NCI-H1417 (cell line): ENCODE measurements around the gene ARFGAP2.

Source experiments
- DNase-seq, 3 experiments: peaks; one replicate each; lab custom pipeline; 2025; lab: John Stamatoyannopoulos, UW

ARFGAP2 gene

DNA sequence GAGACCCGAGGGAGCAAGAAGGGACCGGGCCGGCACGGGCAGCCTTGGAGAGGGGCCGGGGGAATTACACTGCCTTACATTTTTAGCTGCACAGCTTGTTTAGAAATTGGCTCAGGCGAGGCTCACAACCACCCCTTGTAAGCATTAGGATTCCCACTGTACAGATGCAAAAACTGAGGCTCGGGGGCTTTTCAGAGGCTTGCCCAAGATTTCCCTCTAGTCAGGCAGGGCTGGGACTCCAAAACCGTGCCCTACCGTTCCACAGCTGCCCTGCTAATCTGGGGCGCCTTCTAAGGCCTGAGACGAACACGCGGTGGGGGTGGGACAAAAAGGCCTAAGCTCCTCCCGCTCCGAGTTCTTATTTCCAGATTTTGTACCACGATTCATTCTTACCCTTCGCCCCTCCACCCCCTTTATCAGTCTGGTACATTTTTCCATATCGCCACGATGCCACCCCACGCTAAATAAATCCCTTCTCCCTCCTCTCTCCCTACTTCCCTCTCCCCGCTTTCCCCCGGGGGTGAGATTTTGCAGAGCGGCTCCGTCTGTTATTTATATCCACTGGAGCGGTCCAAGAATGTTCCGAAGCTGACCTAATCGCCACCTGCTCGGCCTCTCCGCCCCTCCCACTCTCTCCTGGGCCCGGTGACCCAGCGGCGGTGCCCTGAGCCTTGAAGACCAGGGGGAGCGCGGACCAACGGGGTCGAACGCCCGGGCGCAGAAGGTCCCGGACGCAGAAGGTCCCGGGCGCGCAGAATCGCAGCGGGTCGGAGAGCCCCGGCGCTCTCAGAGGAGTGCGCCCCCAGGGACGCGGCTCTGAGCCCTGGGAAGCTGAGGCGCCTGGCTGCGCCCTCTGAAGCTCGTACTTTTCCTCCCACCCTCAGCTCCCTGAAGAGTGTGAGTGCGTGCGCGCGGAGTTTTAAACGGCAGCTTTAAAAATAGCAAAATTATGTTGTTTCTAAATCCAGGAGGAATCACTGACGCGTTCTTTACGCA lies 10.3 kb upstream of the ARFGAP2 start:
- no peak for DNase-seq

DNA sequence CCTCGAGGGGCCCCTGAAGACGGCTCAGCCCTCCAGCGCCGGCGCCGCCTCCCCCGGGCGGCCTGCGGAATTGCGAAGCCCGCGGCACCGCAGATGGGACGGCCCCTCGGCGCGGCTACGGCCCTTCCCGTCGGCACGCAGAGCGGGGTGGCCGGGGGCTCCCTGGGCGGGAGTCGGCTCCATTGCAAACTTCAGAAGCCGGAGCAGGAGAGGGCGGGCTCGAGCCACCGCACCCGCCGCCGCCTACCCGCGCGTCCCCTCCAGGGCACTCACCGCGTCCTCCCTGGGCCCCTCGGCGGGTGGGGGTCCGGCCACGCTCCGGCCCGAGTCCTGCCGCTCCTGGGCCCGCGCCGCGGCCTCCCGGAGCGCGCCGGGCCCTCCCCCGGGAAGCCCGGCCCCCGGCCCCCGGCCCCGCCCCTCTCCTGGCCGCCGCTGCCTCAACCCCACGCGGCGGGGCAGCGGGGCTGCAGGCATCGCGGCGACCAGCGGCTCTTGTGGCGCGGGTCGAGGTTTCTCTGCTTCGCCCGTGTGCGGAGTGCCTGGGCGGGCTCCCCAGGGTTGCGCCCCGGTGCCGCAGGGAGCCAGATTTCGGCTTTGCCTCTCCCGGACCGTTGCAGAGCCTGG lies 9.5 kb upstream of the ARFGAP2 start, which contains the start of gene PACSIN3:
PACSIN3 (minus strand) TSS at position 359 of the 624 bp plus-strand sequence. CDS start 3,707 bp downstream, outside the sequence.
- peak; percentile 26 to 46 (median 45) for DNase-seq

DNA sequence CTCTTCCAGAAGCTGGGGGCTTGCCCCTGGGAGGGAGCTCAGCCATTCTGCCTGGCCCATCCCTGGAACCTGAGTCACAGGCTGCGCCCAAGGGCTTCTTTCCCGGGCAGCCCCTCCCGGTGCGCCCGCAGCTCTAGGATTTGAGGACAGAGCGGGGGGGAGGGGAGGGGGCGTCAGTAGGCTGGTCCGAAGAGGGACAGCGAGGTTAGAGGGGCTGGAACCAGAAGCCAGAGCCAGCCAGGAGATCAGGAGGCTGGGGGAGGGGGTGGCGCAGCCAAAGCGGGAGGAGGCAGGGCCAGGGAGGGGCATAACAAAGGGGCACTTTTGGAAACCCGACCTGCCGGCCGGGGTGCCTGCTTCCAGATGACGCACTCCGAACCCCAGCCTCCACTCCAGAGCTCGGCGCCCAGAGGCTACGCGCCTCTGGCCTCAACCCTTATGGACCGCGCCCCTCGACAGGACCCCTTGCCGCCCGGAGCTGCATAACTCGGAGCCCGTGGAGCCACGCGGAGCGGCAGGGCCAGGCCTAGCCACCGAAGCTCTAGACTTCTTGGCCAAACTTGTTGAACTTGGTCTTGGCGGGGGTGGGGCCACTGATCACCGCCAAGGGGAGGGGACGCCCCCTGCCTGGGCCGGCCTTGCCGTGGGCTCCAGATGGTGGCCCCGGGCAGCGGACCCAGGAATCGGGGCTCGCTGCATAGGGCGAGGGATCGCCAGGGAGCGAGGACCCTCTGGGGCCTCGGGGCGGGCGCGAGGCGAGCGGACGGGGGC lies 8.8 kb upstream of the ARFGAP2 start:
- peak in 2 of 3 experiments; percentile 35 to 40 for DNase-seq

DNA sequence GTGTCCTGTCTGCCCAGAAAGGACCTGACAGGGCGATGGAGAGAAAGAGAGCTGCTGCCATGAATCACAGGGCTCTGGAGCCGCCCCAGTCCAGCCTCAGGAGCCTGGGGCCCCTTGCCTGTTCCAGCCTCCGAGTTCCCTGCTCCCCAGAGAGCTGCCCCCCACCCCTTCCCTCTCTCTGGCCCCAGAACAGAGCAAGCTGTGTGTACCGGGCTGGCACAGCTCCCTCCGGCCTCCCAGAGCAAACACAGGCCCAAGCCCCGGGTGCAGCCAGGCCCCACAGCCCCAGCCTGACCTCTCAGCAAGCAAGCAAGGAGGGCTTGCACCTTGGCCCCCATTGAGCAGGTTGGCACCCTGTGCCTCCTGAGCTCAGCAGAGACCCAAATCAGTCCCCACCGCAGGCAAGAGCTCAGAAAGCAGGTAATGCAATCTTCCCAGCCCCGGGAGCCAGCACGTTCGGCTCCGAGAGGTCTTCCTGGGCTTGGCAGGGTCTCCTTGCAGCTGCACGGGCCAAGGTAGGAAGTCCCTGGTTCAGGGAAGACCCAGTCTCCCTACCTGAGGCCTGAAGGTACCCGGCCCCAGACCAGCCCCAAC lies 8.1 kb upstream of the ARFGAP2 start:
- DNase-seq: no peak

DNA sequence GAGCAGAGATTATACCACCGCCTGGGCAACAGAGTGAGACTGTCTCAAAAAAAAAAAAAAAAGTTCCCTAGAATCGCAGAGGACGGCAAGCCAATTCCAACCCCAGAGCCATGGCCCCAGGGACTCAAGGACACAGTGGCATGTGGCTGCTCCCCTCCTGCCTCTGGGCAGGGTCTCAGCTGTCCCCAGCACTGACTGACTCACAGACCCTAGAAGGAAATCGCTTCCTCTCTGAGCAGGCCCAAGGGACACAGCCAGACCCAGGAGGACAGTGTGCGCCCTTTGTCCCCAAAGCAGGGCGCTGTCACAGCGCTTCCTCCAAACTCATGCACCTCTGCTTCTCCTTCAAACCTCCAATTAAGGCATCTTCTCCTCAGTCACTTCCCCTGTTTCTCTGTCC lies 7.3 kb upstream of the ARFGAP2 start:
- DNase-seq: no peak

DNA sequence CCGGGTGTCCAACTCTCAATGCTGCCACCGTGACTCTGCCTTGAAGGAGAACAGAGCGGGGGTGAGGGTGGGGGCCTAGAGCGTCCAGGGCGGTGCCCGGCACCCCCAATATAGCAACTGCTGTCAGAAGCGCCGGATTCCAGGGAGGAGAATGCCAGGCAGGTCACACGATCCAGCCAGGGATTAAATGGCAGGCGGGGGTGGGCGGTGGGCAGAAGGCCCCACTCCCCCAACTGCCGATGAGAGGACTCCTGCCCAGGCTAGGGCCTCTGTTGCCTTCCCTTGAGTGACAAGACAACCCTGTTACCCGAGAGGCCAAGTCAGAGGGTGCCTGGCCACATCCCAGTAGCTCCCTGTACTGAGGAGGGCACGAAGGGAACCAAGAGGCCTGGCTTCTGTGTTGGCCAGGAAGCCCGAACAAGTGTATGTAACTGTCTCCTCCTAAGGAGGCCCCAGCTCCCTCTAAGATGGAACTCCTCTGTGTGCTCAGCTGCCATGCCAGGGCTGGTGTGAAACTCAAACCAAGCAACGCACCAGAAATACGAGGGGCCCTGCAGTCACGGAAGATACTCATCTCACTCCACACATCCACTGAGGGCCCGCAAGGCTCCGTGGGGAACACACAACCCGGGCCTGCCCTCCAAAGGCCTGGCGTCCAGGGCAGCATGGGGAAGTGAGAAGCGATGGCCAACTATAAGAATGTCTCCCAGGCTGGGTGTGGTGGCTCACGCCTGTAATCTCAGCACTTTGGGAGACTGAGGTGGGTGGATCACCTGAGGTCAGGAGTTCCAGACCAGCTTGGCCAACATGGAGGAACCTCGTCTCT lies 6.6 kb upstream of the ARFGAP2 start:
- DNase-seq: no peak

DNA sequence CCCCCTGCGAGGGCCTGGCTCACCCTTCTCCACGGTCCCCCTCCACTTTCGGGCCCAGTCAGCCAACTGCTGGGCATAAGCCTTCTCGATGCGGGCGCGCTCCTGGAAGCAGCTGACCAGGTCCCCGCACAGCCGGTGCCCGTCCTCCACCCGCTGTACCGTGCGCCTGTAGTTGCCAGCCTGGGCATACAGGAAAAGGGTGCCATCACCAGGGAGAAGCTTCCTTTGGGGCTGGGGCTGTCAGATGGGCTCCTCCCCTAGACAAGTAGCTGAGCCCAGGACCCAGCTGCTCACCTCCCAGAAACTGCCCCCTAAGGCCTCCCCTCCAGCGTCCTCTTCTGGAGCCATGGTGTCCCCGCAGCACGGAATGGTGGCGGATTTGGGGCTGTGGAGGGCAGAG lies 5.7 kb upstream of the ARFGAP2 start:
- DNase-seq: no peak

DNA sequence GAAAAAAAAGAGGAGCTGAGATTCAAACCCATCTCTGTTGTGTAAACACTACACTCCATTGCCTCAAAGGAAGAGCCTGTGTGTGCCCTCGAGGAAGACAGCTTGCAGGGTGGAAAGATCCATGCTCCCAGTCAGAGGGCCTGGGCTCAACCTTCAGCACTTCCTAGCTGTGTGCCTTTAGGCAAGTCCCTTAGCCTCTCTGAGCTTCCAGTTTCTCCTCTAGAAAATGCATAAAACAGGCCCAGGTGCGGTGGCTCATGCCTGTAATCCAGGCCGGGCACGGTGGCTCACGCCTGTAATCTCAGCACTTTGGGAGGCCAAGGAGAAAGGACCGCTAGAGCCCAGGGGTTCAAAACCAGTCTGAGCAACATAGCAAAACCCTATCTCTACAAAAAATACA lies 4.6 kb upstream of the ARFGAP2 start:
- DNase-seq: no peak

DNA sequence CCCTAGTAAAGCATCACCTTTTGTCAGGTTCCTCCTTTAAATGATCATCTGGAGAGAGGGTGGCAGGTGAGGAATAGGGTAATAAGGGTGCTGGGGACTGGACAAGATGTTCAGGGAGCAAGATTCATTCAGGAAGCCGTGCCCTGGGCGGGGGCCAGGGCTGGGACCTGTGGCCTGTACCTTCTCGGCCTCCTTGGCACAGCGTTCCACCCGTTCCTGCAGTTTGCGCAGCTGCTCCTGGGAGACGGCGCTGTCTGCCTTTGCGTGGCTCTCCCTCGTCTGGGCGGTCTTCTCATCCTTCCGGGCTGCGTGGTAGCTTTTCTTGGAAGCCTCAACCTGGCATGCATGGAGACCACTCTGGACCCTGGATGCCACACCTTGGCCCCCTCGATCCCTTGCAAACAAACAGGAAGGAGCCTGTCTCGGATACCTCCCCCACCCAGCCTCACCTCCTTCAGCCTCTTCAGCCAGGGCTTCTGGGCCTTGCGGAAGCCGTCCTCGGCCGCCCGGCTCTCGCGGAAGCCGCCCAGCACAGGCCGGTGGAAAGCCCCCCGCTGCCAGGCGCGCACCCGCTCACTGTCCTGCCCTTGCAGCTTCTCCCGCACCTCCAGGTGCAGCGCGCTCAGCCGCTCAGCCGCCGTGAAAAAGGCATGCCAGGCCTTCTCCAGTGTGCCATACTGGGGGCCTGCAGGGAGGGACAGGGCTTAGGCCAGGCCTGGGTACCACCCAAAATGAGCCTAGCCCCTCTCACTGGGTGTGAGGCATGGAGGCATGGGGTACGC lies 3.5 kb upstream of the ARFGAP2 start:
- DNase-seq: no peak

DNA sequence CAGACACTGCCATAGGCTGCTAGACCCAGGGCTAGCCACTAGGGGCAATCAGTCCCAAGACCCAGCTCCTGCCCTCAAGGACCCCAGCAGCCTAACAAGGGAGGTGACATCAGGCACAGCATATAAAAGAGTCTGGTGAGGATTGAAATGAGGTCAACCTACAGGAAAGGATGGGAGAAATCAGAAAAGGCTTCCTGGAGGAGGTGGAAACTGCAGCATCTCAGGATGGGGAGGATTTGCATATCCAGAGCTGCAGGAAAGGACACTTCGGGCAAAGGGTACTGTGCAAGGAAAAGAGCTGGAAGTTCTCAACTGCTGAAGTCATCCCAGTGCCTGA lies 2.9 kb upstream of the ARFGAP2 start:
- peak; percentile 13 to 46 (median 21) for DNase-seq

DNA sequence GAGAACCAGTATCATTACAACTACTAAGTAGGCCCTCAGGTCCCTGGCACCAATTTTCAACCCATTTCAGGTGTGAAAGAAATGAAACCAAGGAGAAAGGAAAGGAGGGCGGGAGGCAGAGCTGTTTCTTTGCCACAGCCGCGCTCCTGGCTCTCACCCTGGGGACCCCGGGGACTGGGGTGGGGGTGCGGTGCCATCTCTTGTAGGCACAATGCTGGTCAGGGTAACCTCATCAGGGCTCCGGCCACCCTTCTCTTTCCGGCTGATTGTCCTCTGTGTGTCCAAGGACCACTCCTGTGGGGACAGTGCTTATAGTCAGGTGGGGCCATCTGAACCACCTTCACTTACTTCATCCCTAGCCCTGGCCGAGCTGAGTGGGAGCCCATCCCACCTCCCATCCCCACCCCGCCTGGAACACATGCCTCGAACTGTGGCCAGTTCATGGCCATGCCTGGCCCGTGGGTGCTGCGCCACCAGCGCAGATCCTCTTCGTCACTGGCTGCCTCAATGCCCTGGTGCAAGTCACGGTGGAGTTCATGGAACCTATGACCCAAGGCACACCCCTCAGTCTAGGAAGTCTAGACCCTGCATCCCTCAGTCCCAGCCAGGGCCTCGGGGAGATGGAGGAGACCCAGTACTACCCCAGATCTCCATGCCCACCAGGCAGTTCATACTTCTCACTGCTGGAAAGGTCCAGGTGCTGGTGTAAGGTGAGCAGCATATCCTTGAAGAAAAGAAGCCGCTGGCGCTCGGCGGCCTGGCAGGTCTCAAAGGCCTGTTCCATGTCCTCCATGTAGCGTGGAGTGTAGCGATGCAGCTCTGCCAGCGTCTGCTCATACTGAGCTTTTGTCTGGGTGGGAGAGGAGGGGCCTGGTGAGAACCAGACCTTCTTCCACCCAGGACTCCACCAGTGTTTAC lies 2.3 kb upstream of the ARFGAP2 start:
- no peak for DNase-seq

DNA sequence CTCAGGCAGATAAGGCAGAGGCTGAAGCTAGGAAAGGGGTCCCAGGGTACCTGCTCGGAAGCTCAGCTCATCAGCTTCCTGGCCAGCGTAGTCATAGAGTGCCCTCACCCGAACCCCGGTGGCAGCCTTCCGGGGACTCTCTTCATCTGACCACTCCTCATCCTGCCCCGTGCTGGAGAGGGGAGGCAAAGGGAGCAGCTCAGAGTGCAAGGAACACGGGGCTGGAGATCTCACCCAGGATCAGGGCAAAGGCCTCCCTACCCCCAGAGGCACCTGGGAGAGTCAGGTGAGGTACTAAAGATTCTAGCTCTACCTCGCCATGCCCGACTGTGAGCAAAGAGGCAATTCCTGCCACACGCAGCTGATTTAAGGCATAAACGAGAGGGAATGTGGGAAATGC lies 1.6 kb upstream of the ARFGAP2 start:
- DNase-seq: no peak

DNA sequence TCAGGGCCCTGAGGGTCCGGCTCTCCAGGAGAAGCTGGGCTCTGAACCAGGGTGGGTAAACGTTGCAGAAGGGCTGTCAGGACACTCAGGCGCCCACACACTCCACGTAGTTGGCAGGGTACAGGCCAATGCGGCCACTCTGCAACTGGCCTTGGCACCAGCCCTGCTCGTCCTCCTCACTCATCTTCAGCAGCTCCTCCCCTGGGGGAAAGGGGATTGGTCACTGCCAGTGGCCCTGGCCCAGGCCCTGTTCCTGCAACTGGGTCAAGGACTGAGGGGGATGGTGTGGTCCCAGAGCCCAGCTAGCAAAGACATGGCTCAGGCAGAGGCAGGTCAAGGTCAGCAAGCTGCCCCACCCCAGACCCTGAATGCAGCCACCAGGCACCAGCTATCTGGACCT lies 1.2 kb upstream of the ARFGAP2 start:
- DNase-seq: no peak

DNA sequence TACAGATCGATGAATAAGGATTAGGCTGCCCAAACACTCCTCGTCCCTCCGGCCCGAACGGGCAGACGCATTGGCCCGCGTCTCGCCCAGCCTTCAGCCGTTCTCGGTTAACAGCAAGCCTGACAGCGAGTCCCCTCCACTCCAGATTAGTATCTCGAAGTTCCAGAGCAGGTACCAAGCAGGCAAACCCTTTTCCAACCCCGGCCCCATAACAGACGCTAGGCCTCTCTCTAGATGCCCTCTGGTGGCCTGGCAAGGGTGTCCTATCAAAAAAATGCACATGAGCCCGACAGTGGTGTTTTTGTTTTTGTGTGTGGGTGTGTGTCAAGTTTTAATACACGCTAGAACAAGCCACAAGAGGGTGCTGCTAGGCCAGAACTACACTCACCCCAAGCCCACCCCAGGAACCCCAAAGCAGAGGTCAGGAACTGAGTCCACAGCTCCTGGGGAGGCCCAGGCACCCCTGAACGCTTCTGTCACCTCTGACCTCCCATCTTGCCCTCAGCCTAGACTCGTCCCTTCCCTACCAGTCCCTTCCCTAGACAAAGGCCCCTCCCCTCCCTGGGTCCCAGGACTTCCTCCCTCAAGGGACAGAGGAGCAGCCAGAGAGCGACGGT lies 658 bp upstream of the ARFGAP2 start:
- DNase-seq: peak in 2 of 3 experiments; percentile 77 to 90

DNA sequence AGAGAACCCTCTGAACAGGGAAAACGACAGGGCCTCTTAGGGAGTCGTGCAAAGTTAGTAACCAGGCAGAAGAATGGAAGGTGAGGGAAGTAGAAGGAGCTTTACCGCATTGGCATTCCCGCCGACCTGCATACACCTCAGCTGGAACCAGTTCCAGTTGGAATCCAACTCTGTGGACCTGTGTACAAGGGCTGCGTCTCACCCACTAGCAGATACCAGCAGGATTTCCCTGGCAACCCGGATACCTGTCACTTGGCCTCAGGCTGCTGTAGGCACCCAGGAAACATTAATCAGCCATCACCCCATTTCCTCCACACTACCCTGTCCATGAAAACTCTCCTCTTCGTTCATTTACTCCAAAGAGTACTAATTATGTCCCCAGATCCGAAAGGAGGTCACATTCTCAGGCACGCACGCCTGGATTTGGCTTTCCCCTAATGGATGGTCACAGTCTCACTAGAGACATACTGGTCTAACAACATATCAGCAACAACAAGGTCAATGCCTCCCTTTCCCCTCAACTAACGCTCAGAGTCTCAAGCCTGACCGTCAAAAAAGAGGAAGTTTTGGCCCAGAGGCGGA lies 842 bp downstream of the ARFGAP2 start:
- no peak for DNase-seq

DNA sequence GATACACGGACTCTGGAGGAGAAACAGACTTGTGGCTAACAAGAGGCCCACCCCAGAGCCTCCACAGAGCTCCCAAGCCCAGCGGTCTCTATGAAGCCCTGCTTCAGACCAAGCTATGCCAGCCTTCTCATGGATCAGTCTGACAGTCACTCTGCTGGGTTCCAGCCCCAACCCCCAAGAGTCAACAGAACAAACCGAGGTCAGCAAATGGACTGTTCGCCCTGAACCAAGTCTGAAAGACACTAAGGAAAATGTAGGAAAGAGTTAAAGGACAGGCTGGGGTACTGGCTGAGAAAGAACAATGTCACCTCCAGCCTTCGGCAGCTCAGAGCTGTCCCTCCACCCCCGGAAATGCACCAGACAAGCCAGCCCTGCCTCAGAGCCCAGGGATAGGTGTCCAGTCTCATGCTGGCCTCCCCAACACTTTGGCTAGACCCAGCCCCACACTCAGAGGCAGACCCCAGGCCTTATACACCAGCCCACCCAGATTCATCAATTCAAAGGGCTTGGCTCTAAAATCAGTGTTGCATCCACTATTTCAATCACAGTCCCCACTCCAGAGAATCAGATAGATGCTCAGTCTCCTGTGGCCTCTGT lies 3.8 kb downstream of the ARFGAP2 start:
- DNase-seq: no peak

DNA sequence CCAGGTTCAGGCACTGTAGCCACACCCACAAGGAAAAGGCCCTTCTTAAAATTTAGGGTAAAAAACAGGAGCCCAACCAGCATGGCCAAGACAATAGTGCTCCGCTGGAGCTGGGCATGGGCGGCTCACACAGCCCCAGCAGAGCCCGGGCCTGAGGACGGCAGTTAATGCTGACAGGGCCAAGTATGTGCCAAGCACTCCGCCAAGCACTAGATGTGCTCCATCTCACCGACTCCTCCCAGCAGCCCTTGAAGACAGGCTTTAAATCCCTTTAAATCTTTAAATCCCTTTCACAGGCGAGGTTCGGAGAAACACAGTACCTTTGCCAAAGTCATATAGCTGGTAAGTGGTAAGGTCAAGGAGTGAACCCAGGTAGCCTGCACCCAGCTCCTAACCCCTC lies 4.8 kb downstream of the ARFGAP2 start:
- DNase-seq: no peak
